Neural progenitor cell (in vitro differentiated cells): ENCODE measurements around the gene ELMO1. TPM values are rescaled to one million over a fixed set of nuclear protein-coding genes. Genes with fewer than 3 reads are reported as not detected.

Experiments
- DNase-seq: peaks from one replicate; pipeline ENCODE4 v3.0.0-alpha.2; 2016; ENCODE audit warnings: low spot score
- H2AFZ ChIP-seq: fragments of 200-600 bp; sonication (generic); replicated peaks from 2 replicates; pipeline ENCODE4 v1.6.1; 2016; ENCODE audit warnings: antibody characterized with exemption
- H3F3A ChIP-seq: fragments of 200-600 bp; sonication (generic); 2 replicates; pipeline ENCODE4 v1.6.1; 2016; ENCODE audit warnings: antibody characterized with exemption, low read depth
- H3K27ac ChIP-seq: fragments of 200-600 bp; sonication (generic); 2 replicates; pipeline ENCODE4 v1.5.1; 2016; ENCODE audit warnings: mild to moderate bottlenecking
- H3K27me3 ChIP-seq: fragments of 200-600 bp; sonication (generic); 2 replicates; pipeline ENCODE4 v1.6.1; 2016; ENCODE audit warnings: mild to moderate bottlenecking, moderate library complexity
- H3K36me3 ChIP-seq: fragments of 200-600 bp; sonication (generic); 2 replicates; pipeline ENCODE4 v1.5.1; 2016
- H3K4me1 ChIP-seq: fragments of 200-600 bp; sonication (generic); 2 replicates; pipeline ENCODE4 v1.6.1; 2016; ENCODE audit warnings: mixed run types
- H3K4me2 ChIP-seq: fragments of 200-600 bp; sonication (generic); 2 replicates; pipeline ENCODE4 v1.6.1; 2016
- H3K4me3 ChIP-seq: fragments of 200-600 bp; sonication (generic); 2 replicates; pipeline ENCODE4 v1.5.1; 2016
- H3K79me2 ChIP-seq: fragments of 200-600 bp; sonication (generic); 2 replicates; pipeline ENCODE4 v1.6.1; 2016; ENCODE audit warnings: low read depth
- H3K9ac ChIP-seq: fragments of 200-600 bp; sonication (generic); 2 replicates; pipeline ENCODE4 v1.6.1; 2016
- H3K9me3 ChIP-seq: fragments of 200-600 bp; sonication (generic); 2 replicates; pipeline ENCODE4 v1.5.1; 2016; ENCODE audit warnings: low read depth
- H4K20me1 ChIP-seq: fragments of 200-600 bp; sonication (generic); 2 replicates; pipeline ENCODE4 v1.6.1; 2016; ENCODE audit warnings: low read depth
- H3K27ac Mint-ChIP-seq: 3 replicates; pipeline ENCODE4 v1.8.0; 2021; ENCODE audit warnings: mixed read lengths
- H3K27me3 Mint-ChIP-seq: 2 replicates; pipeline ENCODE4 v1.8.0; 2022; ENCODE audit warnings: low read depth, mild to moderate bottlenecking, inconsistent platforms, moderate library complexity, mixed read lengths; ENCODE audit not compliant: insufficient read depth
- H3K36me3 Mint-ChIP-seq: 3 replicates; pipeline ENCODE4 v1.8.0; 2021; ENCODE audit warnings: mixed read lengths
- H3K4me1 Mint-ChIP-seq: 3 replicates; pipeline ENCODE4 v1.8.0; 2021; ENCODE audit warnings: mixed read lengths
- H3K4me3 Mint-ChIP-seq: 3 replicates; pipeline ENCODE4 v1.8.0; 2021; ENCODE audit warnings: mild to moderate bottlenecking, moderate library complexity, mixed read lengths
- H3K9me3 Mint-ChIP-seq: 3 replicates; pipeline ENCODE4 v1.8.0; 2020; ENCODE audit warnings: mixed read lengths
- CTCF ChIP-seq: fragments of 200-600 bp; sonication (generic); IDR thresholded peaks from 2 replicates; pipeline ENCODE4 v1.5.1; 2017; ENCODE audit warnings: antibody characterized with exemption, mild to moderate bottlenecking
- EZH2 ChIP-seq: fragments of 200-600 bp; sonication (generic); IDR thresholded peaks from 2 replicates; pipeline ENCODE4 v1.6.1; 2017; ENCODE audit warnings: antibody characterized with exemption, mild to moderate bottlenecking, moderate library complexity
- EZH2phosphoT487 ChIP-seq: fragments of 200-600 bp; sonication (generic); IDR thresholded peaks from 2 replicates; pipeline ENCODE4 v1.6.1; 2017; ENCODE audit warnings: antibody characterized with exemption
- total RNA-seq: library from RNA; depleted of rRNA; stranded (reverse); fragments of >200 nt; gene quantifications from 2 replicates; pipeline ENCODE4 v1.2.3, GENCODE V29; 2015; ENCODE audit warnings: low replicate concordance

The ELMO1 gene
- total RNA-seq, 1 donor from 2014 or later, result 22.0 TPM

GRCh38 chr7:37425498-37425897 is 23.2 kb downstream of the ELMO1 start:
- no peaks in the 10 kb centered on the region for H3K27me3 ChIP-seq
- peaks cover 6% of the 10 kb centered on the region for H3K4me1 Mint-ChIP-seq
- no peak overlapping the region for H3K4me2 ChIP-seq
- H2AFZ ChIP-seq, result no peak overlapping the region
- no peak overlapping the region for H3K4me3 ChIP-seq
- H3K9me3 Mint-ChIP-seq, result no peaks in the 10 kb centered on the region
- peaks cover 16% of the 10 kb centered on the region for H3K4me1 ChIP-seq
- no peaks in the 10 kb centered on the region for H3F3A ChIP-seq
- H3K9me3 ChIP-seq, result no peaks in the 10 kb centered on the region
- no peaks in the 10 kb centered on the region for H4K20me1 ChIP-seq
- no peaks in the 10 kb centered on the region for H3K36me3 Mint-ChIP-seq
- H3K4me3 Mint-ChIP-seq, result no peak overlapping the region
- no peaks in the 10 kb centered on the region for H3K36me3 ChIP-seq
- no peak overlapping the region for H3K9ac ChIP-seq
- no peak for DNase-seq
- H3K79me2 ChIP-seq, result no peaks in the 10 kb centered on the region
- H3K27ac ChIP-seq, result no peak overlapping the region
- H3K27me3 Mint-ChIP-seq, result no peaks in the 10 kb centered on the region
- no peak for TF ChIP-seq CTCF
- no peak for TF ChIP-seq EZH2phosphoT487
- no peak for TF ChIP-seq EZH2
- no peak overlapping the region for H3K27ac Mint-ChIP-seq

- no peaks in the 10 kb centered on the region for H3K27me3 Mint-ChIP-seq
- Histone ChIP-seq H3K9me3 (no peaks in the 10 kb centered on the region), H3K27ac (no peak overlapping the region), H3K4me2 (no peak overlapping the region), H3K36me3 (no peaks in the 10 kb centered on the region), H3K4me1 (peaks cover 16% of the 10 kb centered on the region), H3K79me2 (no peaks in the 10 kb centered on the region), H2AFZ (no peak overlapping the region), H3K9ac (no peak overlapping the region), H3F3A (no peaks in the 10 kb centered on the region), H3K4me3 (no peak overlapping the region), H4K20me1 (no peaks in the 10 kb centered on the region), H3K27me3 (no peaks in the 10 kb centered on the region)
- no peak for DNase-seq
- H3K4me3 Mint-ChIP-seq, result no peak overlapping the region
- no peak overlapping the region for H3K27ac Mint-ChIP-seq
- H3K9me3 Mint-ChIP-seq, result no peaks in the 10 kb centered on the region
- H3K4me1 Mint-ChIP-seq, result peaks cover 6% of the 10 kb centered on the region
- no peak for TF ChIP-seq EZH2
- TF ChIP-seq EZH2phosphoT487, result no peak
- no peak for TF ChIP-seq CTCF
- no peaks in the 10 kb centered on the region for H3K36me3 Mint-ChIP-seq
Measured at GRCh38 chr7:37424995-37425394, 23.7 kb downstream of the ELMO1 start.

- Mint-ChIP-seq H3K27me3 (no peaks in the 10 kb centered on the region), H3K36me3 (no peaks in the 10 kb centered on the region), H3K4me1 (peaks cover 6% of the 10 kb centered on the region), H3K4me3 (no peak overlapping the region), H3K27ac (no peak overlapping the region), H3K9me3 (no peaks in the 10 kb centered on the region)
- H3K36me3 ChIP-seq, result no peaks in the 10 kb centered on the region
- H3K4me3 ChIP-seq, result no peak overlapping the region
- H3K27ac ChIP-seq, result no peak overlapping the region
- no peaks in the 10 kb centered on the region for H3K79me2 ChIP-seq
- peaks cover 16% of the 10 kb centered on the region for H3K4me1 ChIP-seq
- H3F3A ChIP-seq, result no peaks in the 10 kb centered on the region
- no peak for TF ChIP-seq CTCF
- TF ChIP-seq EZH2phosphoT487, result no peak
- TF ChIP-seq EZH2, result no peak
- no peaks in the 10 kb centered on the region for H3K9me3 ChIP-seq
- no peak for DNase-seq
- H3K27me3 ChIP-seq, result no peaks in the 10 kb centered on the region
- H2AFZ ChIP-seq, result no peak overlapping the region
- no peak overlapping the region for H3K4me2 ChIP-seq
- no peaks in the 10 kb centered on the region for H4K20me1 ChIP-seq
- H3K9ac ChIP-seq, result no peak overlapping the region
Measured at GRCh38 chr7:37424521-37424920, 24.1 kb downstream of the ELMO1 start.
